Stimulated activated CD4-positive, alpha-beta T cell treated with anti-CD3 and anti-CD28 coated beads, Interleukin-12 subunit alpha, Interleukin-12 subunit beta, amount 100 ng/mL, for 48 hours (primary cell): ENCODE data around the gene MVP.
"Not testable (repeated sequence)": the region's sequence is repeated elsewhere in the genome, so short reads cannot be mapped to it uniquely, and the experiment has no call there.

Experiments used
- DNase-seq, 3 donors: peaks; one replicate each; pipeline ENCODE4 v3.0.0-alpha.2; 2020; ENCODE audit warnings: low read depth in 2 of 3, low spot score in 1 of 3

Gene MVP

GRCh38 chr16:29815032-29815721, 5.1 kb upstream of the MVP start:
- DNase-seq = no peak

GRCh38 chr16:29815793-29816693, 4.2 kb upstream of the MVP start, which contains the start of gene PAGR1:
Gene PAGR1, plus strand, starts transcription at chr16:29816152. Its CDS starts 374 bp downstream, at chr16:29816526.
- DNase-seq = peak; percentile 97 to 99 (median 98)

- peak in 1 of 3 donors; percentile 67 for DNase-seq
These were observed 3.4 kb upstream of the MVP start for GRCh38 chr16:29816694-29817441.

GRCh38 chr16:29818082-29818481, 2.2 kb upstream of the MVP start:
- no peak for DNase-seq

- no peak for DNase-seq
These were observed 756 bp upstream of the MVP start for GRCh38 chr16:29819506-29819905.

GRCh38 chr16:29820730-29821642, 724 bp downstream of the MVP start:
- no peak for DNase-seq

GRCh38 chr16:29821643-29822115, 1.4 kb downstream of the MVP start:
- DNase-seq = no peak

- no peak for DNase-seq
These were observed 4.4 kb downstream of the MVP start for GRCh38 chr16:29824589-29825144.

GRCh38 chr16:29825145-29826044, 5.1 kb downstream of the MVP start:
- no peak for DNase-seq

GRCh38 chr16:29826342-29826695, 6.1 kb downstream of the MVP start:
- no peak for DNase-seq

GRCh38 chr16:29830774-29831173, 10.5 kb downstream of the MVP start:
- no peak for DNase-seq

- no peak for DNase-seq
These were observed 11.2 kb downstream of the MVP start for GRCh38 chr16:29831490-29831889.

- not testable (repeated sequence) for DNase-seq
These were observed 13.0 kb downstream of the MVP start for GRCh38 chr16:29833219-29833618.

- no peak for DNase-seq
These were observed 13.8 kb downstream of the MVP start for GRCh38 chr16:29834079-29834478.

- DNase-seq = no peak
These were observed 15.7 kb downstream of the MVP start for GRCh38 chr16:29835926-29836325.

GRCh38 chr16:29836623-29837022, 16.4 kb downstream of the MVP start:
- DNase-seq = no peak

- DNase-seq = no peak
These were observed 17.6 kb downstream of the MVP start for GRCh38 chr16:29837841-29838240.

- no peak for DNase-seq
These were observed 19.6 kb downstream of the MVP start for GRCh38 chr16:29839822-29840221.

- no peak for DNase-seq
These were observed 20.0 kb downstream of the MVP start for GRCh38 chr16:29840240-29840639.
